Right lobe of liver (tissue), 6 donors: Measurements from ENCODE around the gene ZBED3. TPM values are rescaled to one million over a fixed set of nuclear protein-coding genes. Genes with fewer than 3 reads are reported as not detected.

Source experiments
- ATAC-seq, 4 donors: fragments of 200-7000 bp; cut with Tn5 transposase; one replicate each; pipeline ENCODE4 v1.9.1; 2020; ENCODE audit warnings: mild to moderate bottlenecking in 4 of 4, moderate library complexity in 4 of 4
- DNase-seq, 3 donors: peaks; one replicate each; pipeline ENCODE4 v3.0.0-alpha.2; 2020
- H3K27ac ChIP-seq, 3 donors: fragments of 200-600 bp; one replicate each; pipeline ENCODE4 v1.8.0; 2022
- H3K27me3 ChIP-seq, 2 donors: fragments of 200-600 bp; one replicate each; pipeline ENCODE4 v1.8.0; 2022
- H3K36me3 ChIP-seq, 4 donors: fragments of 200-600 bp; sonication (generic) in 1 of 4; one replicate each; pipeline versions ENCODE4 v1.5.1 to v1.8.0; 2017 to 2022; ENCODE audit warnings: control low read depth in 1 of 4
- H3K4me1 ChIP-seq, 4 donors: fragments of 200-600 bp; sonication (generic) in 1 of 4; one replicate each; pipeline versions ENCODE4 v1.5.1 to v1.8.0; 2017 to 2022; ENCODE audit warnings: control low read depth in 1 of 4
- H3K4me3 ChIP-seq, 3 donors: fragments of 200-600 bp; one replicate each; pipeline ENCODE4 v1.8.0; 2022
- H3K9me3 ChIP-seq, 4 donors: fragments of 200-600 bp; sonication (generic) in 1 of 4; one replicate each; pipeline versions ENCODE4 v1.5.1 to v1.8.0; 2017 to 2022; ENCODE audit warnings: control low read depth in 1 of 4
- POLR2A ChIP-seq: fragments of 450-650 bp; IDR thresholded peaks from one replicate; pipeline ENCODE4 v1.6.1; 2017; ENCODE audit warnings: antibody characterized with exemption, mild to moderate bottlenecking
- WGBS: methylation state at CpG from one replicate; pipeline ENCODE4 v1.1.6; 2018; ENCODE audit warnings: low coverage, low lambda C conversion rate; ENCODE audit not compliant: insufficient coverage; ENCODE audit errors: missing lambda C conversion rate; 5-methylcytosine and 5-hydroxymethylcytosine counted together
- intact Hi-C, 2 donors: fragments of 100-400 bp; cut with DNase I; formaldehyde crosslinking; loops; one replicate each; pipeline versions ENCODE4 v1.11.2 to v1.14.1; 2022
- total RNA-seq, 6 experiments: library from RNA; depleted of rRNA in 2 of 6; stranded (reverse); fragments of >200 nt in 2 of 6; fragmentation: NEBNext Ultra II Directional in 3 of 6; extraction: Animal tissue kit (Norgen Biotek cat#: 25700) in 3 of 6; gene quantifications; one replicate each; pipeline versions ENCODE4 v1.1.0 to v1.2.4, GENCODE V29; 2016 to 2023
- TF ChIP-seq, protein P1 (sequence below), 4 donors: fragments of 200-600 bp in 3 of 4; fragments of 450-650 bp in 1 of 4; IDR thresholded peaks; one replicate each; pipeline versions ENCODE4 v1.5.1 to v1.8.0; 2016 to 2022; ENCODE audit warnings: antibody characterized with exemption in 4 of 4, mild to moderate bottlenecking in 2 of 4
- donor health status: DM: no; HTN: yes; CAD: no.
- donor health status: DM: no; HTN: no; CAD: no.
- donor health status: DM: no; HTN: no; CAD: no.
- donor health status: DM: no; HTN: yes; CAD: no.
- donor health status: DM: no; HTN: yes; CAD: no.

ZBED3 gene
- total RNA-seq, 6 experiments from 2014 or later, result 3.6 to 29.4 (median 11.0) TPM

DNA sequence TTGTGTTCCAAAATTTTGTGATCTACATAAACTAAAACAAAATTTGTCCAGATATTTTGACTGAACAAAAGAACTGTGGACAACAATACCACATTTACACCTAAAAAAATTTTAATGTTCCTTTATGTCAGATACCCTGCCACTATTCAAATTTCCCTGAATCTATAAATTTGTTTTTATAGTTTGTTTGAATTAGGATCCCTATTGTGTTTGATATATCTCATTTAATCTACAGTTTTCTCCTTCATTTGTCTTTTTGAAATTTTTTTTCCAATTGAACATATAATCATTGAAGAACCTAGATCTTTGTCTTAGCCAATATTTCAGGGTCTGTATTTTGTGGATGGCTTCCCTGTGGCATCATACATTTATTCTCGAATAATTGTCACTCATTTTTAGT lies 51.1 kb downstream of the ZBED3 start:
- TF ChIP-seq POLR2A, result no peak
- TF ChIP-seq, protein P1, sequence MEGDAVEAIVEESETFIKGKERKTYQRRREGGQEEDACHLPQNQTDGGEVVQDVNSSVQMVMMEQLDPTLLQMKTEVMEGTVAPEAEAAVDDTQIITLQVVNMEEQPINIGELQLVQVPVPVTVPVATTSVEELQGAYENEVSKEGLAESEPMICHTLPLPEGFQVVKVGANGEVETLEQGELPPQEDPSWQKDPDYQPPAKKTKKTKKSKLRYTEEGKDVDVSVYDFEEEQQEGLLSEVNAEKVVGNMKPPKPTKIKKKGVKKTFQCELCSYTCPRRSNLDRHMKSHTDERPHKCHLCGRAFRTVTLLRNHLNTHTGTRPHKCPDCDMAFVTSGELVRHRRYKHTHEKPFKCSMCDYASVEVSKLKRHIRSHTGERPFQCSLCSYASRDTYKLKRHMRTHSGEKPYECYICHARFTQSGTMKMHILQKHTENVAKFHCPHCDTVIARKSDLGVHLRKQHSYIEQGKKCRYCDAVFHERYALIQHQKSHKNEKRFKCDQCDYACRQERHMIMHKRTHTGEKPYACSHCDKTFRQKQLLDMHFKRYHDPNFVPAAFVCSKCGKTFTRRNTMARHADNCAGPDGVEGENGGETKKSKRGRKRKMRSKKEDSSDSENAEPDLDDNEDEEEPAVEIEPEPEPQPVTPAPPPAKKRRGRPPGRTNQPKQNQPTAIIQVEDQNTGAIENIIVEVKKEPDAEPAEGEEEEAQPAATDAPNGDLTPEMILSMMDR (IDR thresholded peaks at IDR 0.05), result no peak
- DNase-seq (no peak), ATAC-seq (no peak)
- peaks cover 0 to 59% (median 13%) of the 10 kb centered on the region in 4 donors for H3K36me3 ChIP-seq
- H3K4me1 ChIP-seq, result peaks cover 0 to 10% (median 4%) of the 10 kb centered on the region in 4 donors
- intact Hi-C loops, result no loop called here
- H3K9me3 ChIP-seq, result no peaks in the 10 kb centered on the region
- no peak overlapping the region for H3K27ac ChIP-seq
- H3K4me3 ChIP-seq, result no peak overlapping the region
- no peaks in the 10 kb centered on the region for H3K27me3 ChIP-seq
- WGBS, result 73% methylated on average over 1 of the region's 1 CpG

DNA sequence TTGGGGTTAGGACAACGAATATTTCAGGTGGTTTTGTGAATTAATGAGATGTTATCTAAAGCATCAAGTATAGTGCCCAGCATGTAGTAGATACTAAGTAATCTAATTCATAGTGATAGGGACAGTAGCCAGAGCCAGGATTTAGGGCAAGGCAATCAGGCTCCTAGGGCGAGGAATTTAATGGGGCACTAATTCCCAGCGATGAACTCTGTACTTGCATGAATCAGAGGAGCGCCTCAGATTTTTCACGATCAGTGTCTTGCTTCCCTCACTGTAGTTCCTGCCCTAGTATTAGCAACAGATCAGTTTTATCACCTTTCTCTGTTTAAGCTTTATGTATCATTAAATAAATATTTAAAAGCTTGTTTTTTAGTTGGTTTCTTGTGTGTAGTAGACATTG lies 53.7 kb downstream of the ZBED3 start:
- no peak overlapping the region for H3K4me3 ChIP-seq
- H3K4me1 ChIP-seq, result peaks cover 0 to 10% (median 4%) of the 10 kb centered on the region in 4 donors
- intact Hi-C loops, result no loop called here
- DNase-seq (no peak), ATAC-seq (no peak)
- no peak overlapping the region for H3K27ac ChIP-seq
- WGBS, result 95% methylated on average over 4 of the region's 5 CpGs
- H3K36me3 ChIP-seq, result peaks cover 0 to 37% (median 9%) of the 10 kb centered on the region in 4 donors
- TF ChIP-seq, protein P1 (IDR thresholded peaks at IDR 0.05), result no peak
- no peak for TF ChIP-seq POLR2A
- H3K9me3 ChIP-seq, result no peaks in the 10 kb centered on the region
- no peaks in the 10 kb centered on the region for H3K27me3 ChIP-seq

DNA sequence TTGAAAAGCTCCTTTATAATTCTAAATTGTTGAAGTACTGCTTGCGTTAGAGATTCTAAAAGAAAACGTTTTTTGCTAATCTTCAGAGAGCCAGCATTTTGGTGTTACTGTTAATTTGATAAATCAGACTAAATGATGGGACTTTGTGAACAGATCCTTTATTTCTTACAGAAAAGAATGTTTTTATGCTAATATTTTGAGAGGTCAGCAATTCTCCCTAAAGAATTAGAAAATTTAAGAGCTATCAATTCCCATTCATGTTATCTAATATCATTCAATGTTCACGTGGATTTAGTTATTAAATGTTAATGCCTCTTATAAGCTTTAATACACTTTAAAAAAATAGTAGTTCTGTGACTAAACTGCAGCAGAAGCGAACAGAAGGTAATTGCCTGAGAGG lies 54.5 kb downstream of the ZBED3 start:
- DNase-seq (no peak), ATAC-seq (no peak)
- 82% methylated on average over 4 of the region's 4 CpGs for WGBS
- H3K27ac ChIP-seq, result no peak overlapping the region
- intact Hi-C loops, result no loop called here
- H3K9me3 ChIP-seq, result no peaks in the 10 kb centered on the region
- no peaks in the 10 kb centered on the region for H3K27me3 ChIP-seq
- no peak overlapping the region for H3K4me3 ChIP-seq
- peaks cover 0 to 10% (median 4%) of the 10 kb centered on the region in 4 donors for H3K4me1 ChIP-seq
- no peak for TF ChIP-seq POLR2A
- TF ChIP-seq, protein P1 (IDR thresholded peaks at IDR 0.05), result no peak
- H3K36me3 ChIP-seq, result peaks cover 0 to 31% (median 9%) of the 10 kb centered on the region in 4 donors

DNA sequence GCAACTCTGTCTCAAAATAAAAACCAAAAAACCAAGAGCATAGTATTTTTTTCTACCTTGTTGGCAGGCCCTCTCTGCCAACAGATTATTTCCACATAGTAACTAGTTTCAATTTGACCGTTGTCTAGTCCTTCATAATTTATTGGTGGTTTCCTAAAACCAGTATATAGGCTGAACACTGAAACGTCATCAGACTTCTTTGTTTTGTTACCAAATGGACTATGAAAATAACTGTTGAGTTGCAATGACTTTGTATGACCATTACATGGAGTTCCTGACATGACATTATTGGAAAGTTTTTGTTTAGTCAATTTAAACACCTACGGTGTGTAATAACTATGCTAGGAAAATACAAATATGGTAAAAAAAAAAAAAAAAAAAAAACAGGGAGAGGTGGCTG lies 55.2 kb downstream of the ZBED3 start:
- H3K27me3 ChIP-seq, result no peaks in the 10 kb centered on the region
- H3K36me3 ChIP-seq, result peaks cover 0 to 24% (median 9%) of the 10 kb centered on the region in 4 donors
- peaks cover 0 to 10% (median 4%) of the 10 kb centered on the region in 4 donors for H3K4me1 ChIP-seq
- no peak overlapping the region for H3K4me3 ChIP-seq
- intact Hi-C loops, result no loop called here
- no peaks in the 10 kb centered on the region for H3K9me3 ChIP-seq
- 57% methylated on average over 3 of the region's 3 CpGs for WGBS
- no peak for ATAC-seq
- DNase-seq, result no peak
- H3K27ac ChIP-seq, result no peak overlapping the region
- TF ChIP-seq POLR2A, result no peak
- TF ChIP-seq, protein P1 (IDR thresholded peaks at IDR 0.05), result no peak
